LoVo (cell line): ENCODE measurements around the gene SENP6.
"Not testable (repeated sequence)": the region's sequence is repeated elsewhere in the genome, so short reads cannot be mapped to it uniquely, and the experiment has no call there.

ENCODE experiments used
- DNase-seq: peaks from one replicate; pipeline ENCODE4 v3.0.0-alpha.2; 2016; ENCODE audit warnings: low spot score

Gene SENP6, protein sequence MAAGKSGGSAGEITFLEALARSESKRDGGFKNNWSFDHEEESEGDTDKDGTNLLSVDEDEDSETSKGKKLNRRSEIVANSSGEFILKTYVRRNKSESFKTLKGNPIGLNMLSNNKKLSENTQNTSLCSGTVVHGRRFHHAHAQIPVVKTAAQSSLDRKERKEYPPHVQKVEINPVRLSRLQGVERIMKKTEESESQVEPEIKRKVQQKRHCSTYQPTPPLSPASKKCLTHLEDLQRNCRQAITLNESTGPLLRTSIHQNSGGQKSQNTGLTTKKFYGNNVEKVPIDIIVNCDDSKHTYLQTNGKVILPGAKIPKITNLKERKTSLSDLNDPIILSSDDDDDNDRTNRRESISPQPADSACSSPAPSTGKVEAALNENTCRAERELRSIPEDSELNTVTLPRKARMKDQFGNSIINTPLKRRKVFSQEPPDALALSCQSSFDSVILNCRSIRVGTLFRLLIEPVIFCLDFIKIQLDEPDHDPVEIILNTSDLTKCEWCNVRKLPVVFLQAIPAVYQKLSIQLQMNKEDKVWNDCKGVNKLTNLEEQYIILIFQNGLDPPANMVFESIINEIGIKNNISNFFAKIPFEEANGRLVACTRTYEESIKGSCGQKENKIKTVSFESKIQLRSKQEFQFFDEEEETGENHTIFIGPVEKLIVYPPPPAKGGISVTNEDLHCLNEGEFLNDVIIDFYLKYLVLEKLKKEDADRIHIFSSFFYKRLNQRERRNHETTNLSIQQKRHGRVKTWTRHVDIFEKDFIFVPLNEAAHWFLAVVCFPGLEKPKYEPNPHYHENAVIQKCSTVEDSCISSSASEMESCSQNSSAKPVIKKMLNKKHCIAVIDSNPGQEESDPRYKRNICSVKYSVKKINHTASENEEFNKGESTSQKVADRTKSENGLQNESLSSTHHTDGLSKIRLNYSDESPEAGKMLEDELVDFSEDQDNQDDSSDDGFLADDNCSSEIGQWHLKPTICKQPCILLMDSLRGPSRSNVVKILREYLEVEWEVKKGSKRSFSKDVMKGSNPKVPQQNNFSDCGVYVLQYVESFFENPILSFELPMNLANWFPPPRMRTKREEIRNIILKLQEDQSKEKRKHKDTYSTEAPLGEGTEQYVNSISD

DNA sequence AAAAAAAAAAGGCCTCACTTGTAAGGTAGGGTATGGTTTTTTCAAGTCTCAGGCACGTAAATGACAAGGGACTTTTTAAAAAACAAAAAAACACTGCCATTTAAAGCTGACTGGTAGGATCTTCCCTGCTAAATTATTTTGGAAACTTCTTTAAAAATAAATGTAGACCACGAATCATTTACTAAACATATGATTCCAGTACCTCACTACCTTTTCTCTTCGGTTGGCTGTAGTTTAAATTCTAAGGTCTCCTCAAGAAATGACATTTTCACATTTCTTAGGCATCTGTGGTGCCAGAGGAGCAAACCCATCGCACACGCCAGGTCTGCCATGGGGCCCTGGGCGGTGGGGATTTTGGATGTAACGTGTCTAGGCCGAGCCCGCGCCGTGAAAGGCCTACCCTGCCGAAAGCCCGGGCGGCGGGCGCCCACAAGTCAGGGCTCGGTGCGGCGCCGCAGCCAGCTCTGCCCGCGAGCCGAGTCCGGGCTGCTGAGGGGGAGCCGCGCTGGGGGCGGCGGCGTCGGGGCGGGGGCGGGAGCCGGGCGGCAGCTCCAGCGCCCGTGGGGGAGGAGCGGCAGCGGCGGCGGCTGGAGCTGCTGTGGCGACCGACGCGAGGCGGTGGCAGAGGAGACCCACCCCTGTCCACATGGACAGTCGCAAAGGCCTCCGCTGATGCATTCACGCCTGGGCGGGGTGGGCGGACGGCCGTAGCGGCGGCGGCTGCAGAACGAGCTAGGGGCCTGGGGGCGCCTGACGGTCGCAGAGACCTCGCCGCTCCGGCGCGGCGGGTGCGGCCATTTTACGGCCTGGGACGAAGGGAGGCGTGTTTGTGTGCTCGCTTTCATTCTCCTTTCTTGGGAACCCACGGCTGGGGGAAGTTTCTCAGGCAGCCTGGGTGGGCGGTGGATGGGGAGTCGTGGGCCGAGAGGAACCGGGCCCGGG is at the start of gene SENP6:
Gene SENP6, plus strand, starts transcription at position 577 of the 942 bp plus-strand sequence. CDS start 645 bp downstream, outside the sequence.
- DNase-seq = peak; percentile 80

- no peak for DNase-seq
Measured at GRCh38 chr6:75556240-75556639, 45.4 kb upstream of the SENP6 start.

GRCh38 chr6:75557068-75557467 is 44.6 kb upstream of the SENP6 start:
- DNase-seq = no peak

DNA sequence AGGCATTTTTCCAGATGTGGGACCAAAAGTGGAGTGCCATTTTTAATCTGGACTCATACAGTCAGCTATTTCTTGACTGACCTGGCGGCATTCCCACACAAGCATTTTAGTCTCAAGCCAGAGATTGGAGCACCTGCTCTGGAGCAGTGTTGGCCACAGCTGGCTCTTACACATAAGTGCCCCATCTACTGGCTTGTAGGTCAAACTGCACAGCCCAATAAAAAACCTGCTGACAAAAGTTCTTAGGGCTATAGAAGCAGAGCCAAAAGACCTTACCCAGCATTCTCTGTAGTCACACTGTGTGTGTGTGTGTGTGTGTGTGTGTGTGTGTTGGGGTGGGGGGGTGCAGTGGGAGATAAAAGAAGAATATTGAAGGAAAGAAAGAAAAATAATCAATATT is 38.6 kb upstream of the SENP6 start:
- DNase-seq = peak; percentile 36

- DNase-seq = no peak
Measured at GRCh38 chr6:75566137-75566767, 35.4 kb upstream of the SENP6 start.

DNA sequence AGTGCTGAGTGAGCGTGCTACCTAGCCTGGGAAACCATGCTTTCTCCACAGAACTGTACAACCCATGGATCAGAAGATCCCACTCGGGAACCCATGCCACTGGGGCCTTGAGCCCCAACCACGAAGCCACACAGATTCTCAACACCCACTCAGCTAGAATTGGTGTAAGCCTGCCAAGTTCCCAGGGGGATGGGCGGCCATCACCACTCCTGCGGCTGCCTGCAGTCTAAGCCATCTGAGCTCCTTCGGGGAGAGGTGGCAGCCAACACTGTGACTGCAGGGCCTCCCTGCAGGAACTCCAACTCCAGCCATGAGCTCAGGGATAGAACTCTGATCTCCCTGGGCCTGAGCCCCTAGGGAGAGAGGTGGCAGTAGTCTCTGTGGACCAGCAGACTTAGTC is 33.6 kb upstream of the SENP6 start:
- no peak for DNase-seq

DNA sequence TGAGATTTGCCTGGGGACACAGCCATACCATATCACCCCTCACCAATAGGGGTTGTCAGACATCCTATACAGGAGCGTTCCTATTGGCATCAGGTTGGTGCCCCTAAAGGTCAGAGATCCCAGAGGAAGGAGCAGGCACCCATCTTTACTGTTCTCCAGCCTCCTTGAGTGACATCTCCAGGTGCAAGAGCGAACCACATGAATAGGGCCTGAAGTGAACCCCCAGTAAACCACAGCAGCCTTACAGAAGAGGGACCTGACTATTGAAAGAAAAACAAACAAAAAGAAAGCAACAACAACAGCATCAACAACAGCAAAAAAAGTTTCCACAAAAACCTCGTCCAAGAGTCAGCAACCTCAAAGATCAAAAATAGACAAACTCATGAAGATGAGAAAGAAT is 32.7 kb upstream of the SENP6 start:
- no peak for DNase-seq

GRCh38 chr6:75570671-75571070 is 31.0 kb upstream of the SENP6 start:
- not testable (repeated sequence) for DNase-seq

DNA sequence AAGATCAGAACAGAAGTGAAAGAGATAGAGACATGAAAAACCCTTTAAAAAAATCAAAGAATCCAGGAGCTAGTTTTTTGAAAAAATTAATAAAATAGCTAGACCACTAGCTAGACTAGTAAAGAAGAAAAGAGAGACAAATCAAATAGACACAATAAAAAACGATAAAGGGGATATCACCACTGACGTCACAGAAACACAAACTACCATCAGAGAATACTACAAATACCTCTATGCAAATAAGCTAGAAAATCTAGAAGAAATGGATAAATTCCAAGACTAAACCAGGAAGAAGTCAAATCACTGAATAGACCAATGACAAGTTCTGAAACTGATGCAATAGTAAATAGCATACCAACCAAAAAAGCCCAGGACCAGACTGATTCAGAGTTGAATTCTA is 29.6 kb upstream of the SENP6 start:
- no peak for DNase-seq

- DNase-seq = no peak
Measured at GRCh38 chr6:75579951-75580350, 21.7 kb upstream of the SENP6 start.

GRCh38 chr6:75581231-75581630 is 20.4 kb upstream of the SENP6 start:
- no peak for DNase-seq

- DNase-seq = not testable (repeated sequence)
Measured at GRCh38 chr6:75584552-75584951, 17.1 kb upstream of the SENP6 start.

DNA sequence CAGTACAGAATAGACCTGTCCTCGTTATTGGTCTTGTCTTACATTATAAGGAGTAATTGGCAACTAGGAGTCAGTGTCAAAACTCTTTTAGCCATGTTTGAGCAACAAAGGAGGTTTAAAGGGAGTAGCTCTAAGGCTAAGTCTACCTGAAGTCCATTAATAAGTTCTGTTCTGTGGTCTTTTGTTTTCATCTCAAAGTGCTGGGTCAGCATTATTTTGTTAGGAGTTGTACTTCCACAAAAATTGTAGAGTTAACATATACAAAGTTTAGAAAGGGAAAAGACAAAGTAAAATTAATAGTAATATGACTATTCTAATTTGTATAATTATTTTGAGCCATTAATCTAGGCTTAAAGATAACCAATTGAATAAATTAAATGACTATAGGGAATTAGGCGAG is 12.7 kb upstream of the SENP6 start:
- no peak for DNase-seq

GRCh38 chr6:75590370-75590769 is 11.3 kb upstream of the SENP6 start:
- no peak for DNase-seq

DNA sequence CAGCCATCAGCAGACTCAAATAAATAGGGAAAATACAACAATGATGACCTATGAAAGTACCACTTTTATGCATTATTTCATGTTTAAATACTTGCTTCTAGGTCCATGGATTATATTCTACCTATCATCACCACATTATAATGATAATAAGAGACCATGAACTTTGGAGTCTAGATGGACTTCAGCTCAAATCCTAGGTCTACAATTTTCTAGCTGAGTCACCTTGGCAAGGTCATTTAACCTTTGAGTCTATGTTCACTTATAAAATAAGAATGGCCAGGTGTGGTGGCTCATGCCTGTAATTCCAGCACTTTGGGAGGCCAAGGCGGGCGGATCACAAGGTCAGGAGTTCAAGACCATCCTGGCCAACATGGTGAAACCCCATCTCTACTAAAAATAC is 5.3 kb upstream of the SENP6 start:
- DNase-seq = not testable (repeated sequence)

DNA sequence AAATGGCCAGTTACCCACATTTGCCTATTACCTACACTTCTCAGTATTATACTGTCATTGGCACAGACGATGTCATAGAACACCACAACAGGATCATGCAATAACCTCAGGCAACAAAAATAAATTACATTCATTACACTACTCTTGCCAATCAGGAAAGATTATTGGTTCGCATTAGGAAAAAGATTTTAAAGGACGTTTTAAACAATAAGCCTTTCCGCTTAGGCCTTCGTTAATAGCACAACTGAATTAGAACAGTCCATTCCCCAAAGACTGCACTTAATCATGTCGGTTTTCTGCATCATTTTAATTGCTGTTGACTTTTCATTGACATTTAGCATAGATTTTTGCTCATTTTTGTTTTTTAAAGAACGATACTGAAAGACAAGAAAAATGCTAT is 912 bp upstream of the SENP6 start:
- DNase-seq = no peak

- DNase-seq = peak; percentile 26
Measured at GRCh38 chr6:75602246-75603105, 796 bp downstream of the SENP6 start.

DNA sequence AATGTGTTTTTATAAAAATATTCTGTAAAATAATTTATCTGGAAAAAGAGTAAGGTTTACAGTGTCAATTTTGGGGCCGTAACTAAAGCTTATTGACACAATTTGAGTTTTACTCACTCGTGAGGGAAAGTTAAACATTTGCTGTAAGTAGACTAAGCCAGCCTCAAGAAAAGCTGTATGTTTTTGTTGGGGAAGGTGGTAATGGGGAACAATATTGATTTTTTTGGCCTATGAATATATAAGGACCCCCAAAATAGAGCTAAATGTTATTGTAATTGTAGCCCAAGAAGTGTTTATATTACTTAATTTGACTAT is 1.4 kb downstream of the SENP6 start:
- no peak for DNase-seq

GRCh38 chr6:75604294-75604693 is 2.6 kb downstream of the SENP6 start:
- no peak for DNase-seq

- no peak for DNase-seq
Measured at GRCh38 chr6:75605635-75606034, 4.0 kb downstream of the SENP6 start.
